Keratinocyte (primary cell): ENCODE data around the gene SMU1.

ENCODE experiments used
- CTCF ChIP-seq, 3 experiments: IDR thresholded peaks in 1 of 3; conservative IDR thresholded peaks in 1 of 3; optimal IDR thresholded peaks in 1 of 3; 2 replicates in 2 of 3; 3 replicates in 1 of 3; pipeline versions ENCODE3 to v1.5.1; 2011; ENCODE audit warnings: low read length in 3 of 3, mild to moderate bottlenecking in 3 of 3, moderate library complexity in 2 of 3, control low read depth in 1 of 3, inconsistent platforms in 1 of 3; ENCODE audit not compliant: insufficient read depth in 2 of 3; ENCODE audit errors: extremely low read depth in 1 of 3
- EZH2 ChIP-seq: IDR thresholded peaks from one replicate; pipeline ENCODE4 v1.6.1; 2012; ENCODE audit warnings: inconsistent platforms, mild to moderate bottlenecking, low read length, moderate library complexity

- TF ChIP-seq CTCF (optimal IDR thresholded peaks at IDR 0.05 in 1 of 3, IDR thresholded peaks at IDR 0.05 in 1 of 3, conservative IDR thresholded peaks at IDR 0.05 in 1 of 3; ENCODE audit: extremely low read depth in 1 of 3, insufficient read depth in 2 of 3, low read length in 3 of 3) = no peak
- TF ChIP-seq EZH2 = no peak
These were observed 34.2 kb upstream of the SMU1 start for GRCh38 chr9:33110686-33111085.
